ENCODE results near the gene KLHL5. TPM values are rescaled to one million over a fixed set of nuclear protein-coding genes. Genes with fewer than 3 reads are reported as not detected.
A peak's percentile ranks its signal among the peaks of the same experiment; 100 is the strongest.

Gene KLHL5
- total and polyA plus RNA-seq, 9 of the 15 experiments (the other 6 are each of a cell fraction or from before 2014, with no cell fraction given), result 8.0 to 30.8 (median 22.1) TPM

- TF ChIP-seq, protein P1, sequence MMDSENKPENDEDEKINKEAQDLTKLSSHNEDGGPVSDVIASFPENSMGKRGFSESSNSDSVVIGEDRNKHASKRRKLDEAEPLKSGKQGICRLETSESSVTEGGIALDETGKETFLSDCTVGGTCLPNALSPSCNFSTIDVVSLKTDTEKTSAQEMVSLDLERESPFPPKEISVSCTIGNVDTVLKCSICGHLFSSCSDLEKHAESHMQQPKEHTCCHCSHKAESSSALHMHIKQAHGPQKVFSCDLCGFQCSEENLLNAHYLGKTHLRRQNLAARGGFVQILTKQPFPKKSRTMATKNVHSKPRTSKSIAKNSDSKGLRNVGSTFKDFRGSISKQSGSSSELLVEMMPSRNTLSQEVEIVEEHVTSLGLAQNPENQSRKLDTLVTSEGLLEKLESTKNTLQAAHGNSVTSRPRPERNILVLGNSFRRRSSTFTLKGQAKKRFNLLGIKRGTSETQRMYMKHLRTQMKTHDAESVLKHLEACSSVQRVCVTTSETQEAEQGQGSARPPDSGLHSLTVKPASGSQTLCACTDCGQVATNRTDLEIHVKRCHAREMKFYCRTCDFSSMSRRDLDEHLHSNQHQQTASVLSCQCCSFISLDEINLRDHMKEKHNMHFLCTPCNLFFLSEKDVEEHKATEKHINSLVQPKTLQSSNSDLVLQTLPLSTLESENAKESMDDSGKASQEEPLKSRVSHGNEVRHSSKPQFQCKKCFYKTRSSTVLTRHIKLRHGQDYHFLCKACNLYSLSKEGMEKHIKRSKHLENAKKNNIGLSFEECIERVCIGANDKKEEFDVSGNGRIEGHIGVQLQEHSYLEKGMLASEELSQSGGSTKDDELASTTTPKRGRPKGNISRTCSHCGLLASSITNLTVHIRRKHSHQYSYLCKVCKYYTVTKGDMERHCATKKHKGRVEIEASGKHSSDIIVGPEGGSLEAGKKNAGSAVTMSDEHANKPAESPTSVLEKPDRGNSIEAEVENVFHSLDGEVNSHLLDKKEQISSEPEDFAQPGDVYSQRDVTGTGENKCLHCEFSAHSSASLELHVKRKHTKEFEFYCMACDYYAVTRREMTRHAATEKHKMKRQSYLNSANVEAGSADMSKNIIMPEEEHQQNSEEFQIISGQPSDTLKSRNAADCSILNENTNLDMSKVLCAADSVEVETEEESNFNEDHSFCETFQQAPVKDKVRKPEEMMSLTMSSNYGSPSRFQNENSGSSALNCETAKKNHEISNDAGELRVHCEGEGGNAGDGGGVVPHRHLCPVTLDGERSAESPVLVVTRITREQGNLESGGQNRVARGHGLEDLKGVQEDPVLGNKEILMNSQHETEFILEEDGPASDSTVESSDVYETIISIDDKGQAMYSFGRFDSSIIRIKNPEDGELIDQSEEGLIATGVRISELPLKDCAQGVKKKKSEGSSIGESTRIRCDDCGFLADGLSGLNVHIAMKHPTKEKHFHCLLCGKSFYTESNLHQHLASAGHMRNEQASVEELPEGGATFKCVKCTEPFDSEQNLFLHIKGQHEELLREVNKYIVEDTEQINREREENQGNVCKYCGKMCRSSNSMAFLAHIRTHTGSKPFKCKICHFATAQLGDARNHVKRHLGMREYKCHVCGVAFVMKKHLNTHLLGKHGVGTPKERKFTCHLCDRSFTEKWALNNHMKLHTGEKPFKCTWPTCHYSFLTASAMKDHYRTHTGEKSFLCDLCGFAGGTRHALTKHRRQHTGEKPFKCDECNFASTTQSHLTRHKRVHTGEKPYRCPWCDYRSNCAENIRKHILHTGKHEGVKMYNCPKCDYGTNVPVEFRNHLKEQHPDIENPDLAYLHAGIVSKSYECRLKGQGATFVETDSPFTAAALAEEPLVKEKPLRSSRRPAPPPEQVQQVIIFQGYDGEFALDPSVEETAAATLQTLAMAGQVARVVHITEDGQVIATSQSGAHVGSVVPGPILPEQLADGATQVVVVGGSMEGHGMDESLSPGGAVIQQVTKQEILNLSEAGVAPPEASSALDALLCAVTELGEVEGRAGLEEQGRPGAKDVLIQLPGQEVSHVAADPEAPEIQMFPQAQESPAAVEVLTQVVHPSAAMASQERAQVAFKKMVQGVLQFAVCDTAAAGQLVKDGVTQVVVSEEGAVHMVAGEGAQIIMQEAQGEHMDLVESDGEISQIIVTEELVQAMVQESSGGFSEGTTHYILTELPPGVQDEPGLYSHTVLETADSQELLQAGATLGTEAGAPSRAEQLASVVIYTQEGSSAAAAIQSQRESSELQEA (IDR thresholded peaks at IDR 0.05; ENCODE audit: low read depth), result no peak
- TF ChIP-seq DPF2 (IDR thresholded peaks at IDR 0.05), result no peak
- TF ChIP-seq NELFE (IDR thresholded peaks at IDR 0.05; ENCODE audit: insufficient read depth, insufficient read length), result no peak
- TF ChIP-seq STAT5A (IDR thresholded peaks at IDR 0.05; ENCODE audit: borderline replicate concordance, low read length), result no peak
- TF ChIP-seq ZNF134 (CRISPR knock-in tag; conservative IDR thresholded peaks at IDR 0.05), result no peak
- TF ChIP-seq POLR2A (conservative IDR thresholded peaks at IDR 0.05), result peak; percentile 49; the same call in 1 of the 2 replicates
- TF ChIP-seq ELF4 (CRISPR knock-in tag; IDR thresholded peaks at IDR 0.05), result no peak
- TF ChIP-seq HSF4 (CRISPR knock-in tag; IDR thresholded peaks at IDR 0.05; ENCODE audit: borderline replicate concordance), result no peak
- no peak for TF ChIP-seq U2AF2 (optimal IDR thresholded peaks at IDR 0.05; ENCODE audit: low read depth, low read length)
- TF ChIP-seq ZBTB7A (IDR thresholded peaks at IDR 0.05; ENCODE audit: borderline replicate concordance, control insufficient read depth, low read depth, low read length), result peak; percentile 75; the same call in 1 of the 2 replicates
- TF ChIP-seq PRMT5 (CRISPR knock-in tag; IDR thresholded peaks at IDR 0.05), result no peak
- no peak for TF ChIP-seq SAP30 (IDR thresholded peaks at IDR 0.05; ENCODE audit: borderline replicate concordance, insufficient read depth, low read depth, low read length, poor library complexity, severe bottlenecking)
- TF ChIP-seq ZBTB17 (CRISPR knock-in tag; IDR thresholded peaks at IDR 0.05), result no peak
- no peak for TF ChIP-seq DMBX1 (CRISPR knock-in tag; IDR thresholded peaks at IDR 0.05; ENCODE audit: borderline replicate concordance)
- no peak for TF ChIP-seq FOXP4 (CRISPR knock-in tag; IDR thresholded peaks at IDR 0.05; ENCODE audit: borderline replicate concordance)
- TF ChIP-seq CBX2 (IDR thresholded peaks at IDR 0.05; ENCODE audit: insufficient read depth, low read length, poor library complexity, severe bottlenecking), result no peak
- TF ChIP-seq ZNF445 (CRISPR knock-in tag; IDR thresholded peaks at IDR 0.05; ENCODE audit: low read depth), result no peak
- no peak for TF ChIP-seq CGGBP1 (CRISPR knock-in tag; IDR thresholded peaks at IDR 0.05)
- TF ChIP-seq KLF10 (CRISPR knock-in tag; IDR thresholded peaks at IDR 0.05), result no peak
Measured at GRCh38 chr4:39044364-39044955, 17.6 kb upstream of the KLHL5 start (continued).
